GM21447 (cell line): ENCODE results near the gene RGMA.
"Not testable (repeated sequence)": the region's sequence is repeated elsewhere in the genome, so short reads cannot be mapped to it uniquely, and the experiment has no call there.

Experiments
- ATAC-seq: cut with Tn5 transposase; IDR thresholded peaks from one replicate; pipeline ENCODE4 v1.9.1; 2021; ENCODE audit not compliant: unreplicated experiment

RGMA gene

GRCh38 chr15:93068581-93069199 is 20.3 kb downstream of the RGMA start:
- ATAC-seq = no peak

- ATAC-seq = no peak
Observed at GRCh38 chr15:93067649-93068085, 21.3 kb downstream of the RGMA start.

- no peak for ATAC-seq
Observed at GRCh38 chr15:93066834-93067648, 22.0 kb downstream of the RGMA start.

- no peak for ATAC-seq
Observed at GRCh38 chr15:93066224-93066681, 22.8 kb downstream of the RGMA start.

GRCh38 chr15:93065641-93066045 is 23.4 kb downstream of the RGMA start:
- ATAC-seq = no peak

GRCh38 chr15:93063796-93064690 is 25.0 kb downstream of the RGMA start:
- no peak for ATAC-seq

- ATAC-seq = no peak
Observed at GRCh38 chr15:93063262-93063671, 25.7 kb downstream of the RGMA start.

- not testable (repeated sequence) for ATAC-seq
Observed at GRCh38 chr15:93062628-93063261, 26.3 kb downstream of the RGMA start.

GRCh38 chr15:93060336-93061248 is 28.4 kb downstream of the RGMA start:
- no peak for ATAC-seq

- no peak for ATAC-seq
Observed at GRCh38 chr15:93059442-93059841, 29.6 kb downstream of the RGMA start.

GRCh38 chr15:93058904-93059427 is 30.0 kb downstream of the RGMA start:
- ATAC-seq = no peak

- no peak for ATAC-seq
Observed at GRCh38 chr15:93058128-93058527, 30.9 kb downstream of the RGMA start.

- ATAC-seq = no peak
Observed at GRCh38 chr15:93057618-93058017, 31.4 kb downstream of the RGMA start.

- ATAC-seq = no peak
Observed at GRCh38 chr15:93056836-93057235, 32.2 kb downstream of the RGMA start.

- no peak for ATAC-seq
Observed at GRCh38 chr15:93055211-93055610, 33.8 kb downstream of the RGMA start.

GRCh38 chr15:93052090-93052879 is 36.7 kb downstream of the RGMA start:
- no peak for ATAC-seq

- ATAC-seq = no peak
Observed at GRCh38 chr15:93051236-93052089, 37.5 kb downstream of the RGMA start.

- no peak for ATAC-seq
Observed at GRCh38 chr15:93050648-93051047, 38.4 kb downstream of the RGMA start.
